Prostate gland (tissue), 2 donors: ENCODE measurements around the gene PTPRA. TPM values are rescaled to one million over a fixed set of nuclear protein-coding genes. Genes with fewer than 3 reads are reported as not detected.

Source experiments
- DNase-seq: peaks from one replicate; pipeline ENCODE4 v3.0.0-alpha.2; 2019; ENCODE audit warnings: low spot score
- H3K27ac ChIP-seq, 2 donors: fragments of 200-600 bp; sonication (generic); 2 replicates each; pipeline ENCODE4 v1.5.1; 2017 to 2019
- H3K27me3 ChIP-seq: fragments of 200-600 bp; sonication (generic); replicated peaks from 2 replicates; pipeline ENCODE4 v1.5.1; 2019; ENCODE audit not compliant: insufficient read depth
- H3K36me3 ChIP-seq, 2 donors: fragments of 200-600 bp; sonication (generic); 1 replicate in 1 of 2; 2 replicates in 1 of 2; pipeline versions ENCODE4 v1.5.1 to v1.8.1; 2017 to 2019
- H3K4me1 ChIP-seq: fragments of 200-600 bp; sonication (generic); replicated peaks from 2 replicates; pipeline ENCODE4 v1.5.1; 2019
- H3K4me3 ChIP-seq, 2 donors: fragments of 200-600 bp; sonication (generic); 2 replicates each; pipeline ENCODE4 v1.5.1; 2017 to 2019
- H3K9me3 ChIP-seq: fragments of 200-600 bp; sonication (generic); 2 replicates; pipeline ENCODE4 v1.5.1; 2017
- POLR2A ChIP-seq: fragments of 450-650 bp; IDR thresholded peaks from one replicate; pipeline ENCODE4 v1.6.1; 2016; ENCODE audit warnings: antibody characterized with exemption, mild to moderate bottlenecking
- POLR2AphosphoS5 ChIP-seq: sonication (generic); formaldehyde crosslinking; IDR thresholded peaks from one replicate; pipeline ENCODE4 v1.6.1; 2017; ENCODE audit warnings: antibody characterized with exemption
- WGBS: methylation state at CpG from one replicate; pipeline ENCODE4 v1.1.5; 2018; 5-methylcytosine and 5-hydroxymethylcytosine counted together
- intact Hi-C: fragments of 100-400 bp; cut with DNase I; formaldehyde crosslinking; loops from one replicate; pipeline ENCODE4 v1.14.2; 2022
- total RNA-seq, 2 donors: library from RNA; depleted of rRNA; stranded (reverse); fragments of >200 nt; gene quantifications; one replicate each; pipeline ENCODE4 v1.1.0, GENCODE V29; 2016
- TF ChIP-seq, protein P1 (sequence below), 4 experiments: fragments of 200-600 bp in 2 of 4; fragments of 450-650 bp in 2 of 4; sonication (generic) in 2 of 4; IDR thresholded peaks; 1 replicate in 3 of 4; 2 replicates in 1 of 4; pipeline ENCODE4 v1.5.1; 2016 to 2019; ENCODE audit warnings: antibody characterized with exemption in 4 of 4, mild to moderate bottlenecking in 2 of 4, moderate library complexity in 2 of 4

Gene PTPRA
- total RNA-seq, 2 donors from 2014 or later, result 57.7 to 83.6 TPM

DNA sequence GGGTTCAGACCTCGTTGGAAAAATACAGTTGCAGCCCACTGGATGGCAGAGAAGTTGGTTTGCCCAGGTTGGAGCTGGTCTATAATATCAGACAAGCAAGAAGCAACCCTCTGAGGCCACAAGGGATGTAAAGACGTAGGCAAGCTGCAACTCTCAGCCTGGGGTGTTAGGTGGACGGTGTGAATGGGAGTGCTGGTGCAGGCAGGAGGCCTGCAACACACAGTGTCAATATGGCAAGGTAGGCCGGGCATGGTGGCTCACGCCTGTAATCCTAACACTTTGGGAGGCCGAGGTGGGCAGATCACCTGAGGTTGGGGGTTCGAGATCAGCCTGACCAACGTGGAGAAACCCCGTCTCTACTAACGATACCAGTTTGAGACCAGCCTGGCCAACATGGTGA lies 22.2 kb upstream of the PTPRA start:
- Histone ChIP-seq H3K4me3 (no peak overlapping the region), H3K36me3 (no peaks in the 10 kb centered on the region), H3K9me3 (no peaks in the 10 kb centered on the region), H3K4me1 (no peaks in the 10 kb centered on the region), H3K27ac (no peak overlapping the region), H3K27me3 (no peaks in the 10 kb centered on the region)
- TF ChIP-seq POLR2AphosphoS5 (no peak), POLR2A (no peak)
- TF ChIP-seq, protein P1, sequence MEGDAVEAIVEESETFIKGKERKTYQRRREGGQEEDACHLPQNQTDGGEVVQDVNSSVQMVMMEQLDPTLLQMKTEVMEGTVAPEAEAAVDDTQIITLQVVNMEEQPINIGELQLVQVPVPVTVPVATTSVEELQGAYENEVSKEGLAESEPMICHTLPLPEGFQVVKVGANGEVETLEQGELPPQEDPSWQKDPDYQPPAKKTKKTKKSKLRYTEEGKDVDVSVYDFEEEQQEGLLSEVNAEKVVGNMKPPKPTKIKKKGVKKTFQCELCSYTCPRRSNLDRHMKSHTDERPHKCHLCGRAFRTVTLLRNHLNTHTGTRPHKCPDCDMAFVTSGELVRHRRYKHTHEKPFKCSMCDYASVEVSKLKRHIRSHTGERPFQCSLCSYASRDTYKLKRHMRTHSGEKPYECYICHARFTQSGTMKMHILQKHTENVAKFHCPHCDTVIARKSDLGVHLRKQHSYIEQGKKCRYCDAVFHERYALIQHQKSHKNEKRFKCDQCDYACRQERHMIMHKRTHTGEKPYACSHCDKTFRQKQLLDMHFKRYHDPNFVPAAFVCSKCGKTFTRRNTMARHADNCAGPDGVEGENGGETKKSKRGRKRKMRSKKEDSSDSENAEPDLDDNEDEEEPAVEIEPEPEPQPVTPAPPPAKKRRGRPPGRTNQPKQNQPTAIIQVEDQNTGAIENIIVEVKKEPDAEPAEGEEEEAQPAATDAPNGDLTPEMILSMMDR (IDR thresholded peaks at IDR 0.05), result no peak
- DNase-seq, result no peak
- 88% methylated on average over 10 of the region's 10 CpGs for WGBS
- intact Hi-C loops, result loop anchor here (10.0 kb wide), 1 partner anchor 326 kb away; no protein-coding TSS in a partner anchor

- H3K4me1 ChIP-seq, result no peaks in the 10 kb centered on the region
- H3K36me3 ChIP-seq, result peaks cover 0 to 3% of the 10 kb centered on the region in 2 donors
- no peaks in the 10 kb centered on the region for H3K27me3 ChIP-seq
- TF ChIP-seq, protein P1 (IDR thresholded peaks at IDR 0.05), result no peak
- intact Hi-C loops, result loop anchor here (10.0 kb wide), 1 partner anchor 334 kb away; no protein-coding TSS in a partner anchor
- WGBS, result 93% methylated on average over 2 of the region's 2 CpGs
- H3K27ac ChIP-seq, result no peak overlapping the region
- DNase-seq, result no peak
- no peaks in the 10 kb centered on the region for H3K9me3 ChIP-seq
- no peak overlapping the region for H3K4me3 ChIP-seq
Observed at GRCh38 chr20:2858591-2858990, 14.7 kb upstream of the PTPRA start.

GRCh38 chr20:2859330-2860121 lies 13.8 kb upstream of the PTPRA start:
- Histone ChIP-seq H3K4me3 (no peak overlapping the region), H3K36me3 (peaks cover 0 to 3% of the 10 kb centered on the region in 2 donors), H3K27ac (no peak overlapping the region), H3K4me1 (no peaks in the 10 kb centered on the region), H3K27me3 (no peaks in the 10 kb centered on the region), H3K9me3 (no peaks in the 10 kb centered on the region)
- no peak for DNase-seq
- TF ChIP-seq POLR2A, result no peak
- TF ChIP-seq, protein P1 (IDR thresholded peaks at IDR 0.05), result no peak
- TF ChIP-seq POLR2AphosphoS5, result no peak
- WGBS, result 93% methylated on average over 4 of the region's 4 CpGs
- intact Hi-C loops, result loop anchor here (10.0 kb wide), 1 partner anchor 335 kb away; no protein-coding TSS in a partner anchor

- Histone ChIP-seq H3K36me3 (peaks cover 5 to 6% of the 10 kb centered on the region in 2 donors), H3K9me3 (no peaks in the 10 kb centered on the region), H3K4me1 (no peaks in the 10 kb centered on the region), H3K27ac (no peak overlapping the region), H3K4me3 (no peak overlapping the region), H3K27me3 (no peaks in the 10 kb centered on the region)
- intact Hi-C loops, result no loop called here
- TF ChIP-seq, protein P1 (IDR thresholded peaks at IDR 0.05), result no peak
- TF ChIP-seq POLR2AphosphoS5, result no peak
- no peak for TF ChIP-seq POLR2A
- no peak for DNase-seq
- 92% methylated on average over 12 of the region's 12 CpGs for WGBS
Observed at GRCh38 chr20:2864626-2865025, 8.7 kb upstream of the PTPRA start.

GRCh38 chr20:2865101-2865500 lies 8.2 kb upstream of the PTPRA start:
- H3K9me3 ChIP-seq, result no peaks in the 10 kb centered on the region
- peaks cover 5 to 6% of the 10 kb centered on the region in 2 donors for H3K36me3 ChIP-seq
- no peaks in the 10 kb centered on the region for H3K27me3 ChIP-seq
- H3K27ac ChIP-seq, result no peak overlapping the region
- intact Hi-C loops, result no loop called here
- TF ChIP-seq, protein P1 (IDR thresholded peaks at IDR 0.05), result no peak
- TF ChIP-seq POLR2AphosphoS5 (no peak), POLR2A (no peak)
- no peak for DNase-seq
- no peaks in the 10 kb centered on the region for H3K4me1 ChIP-seq
- 89% methylated on average over 10 of the region's 10 CpGs for WGBS
- H3K4me3 ChIP-seq, result no peak overlapping the region
